IPS DF 4.7 (cell line): ENCODE data around the gene PXDN.
"Not testable (repeated sequence)": the region's sequence is repeated elsewhere in the genome, so short reads cannot be mapped to it uniquely, and the experiment has no call there.

Experiments used
- DNase-seq: peaks from one replicate; pipeline ENCODE4 v3.0.0-alpha.2; 2013; ENCODE audit warnings: low spot score; ENCODE audit errors: extremely low read depth

Gene PXDN, protein sequence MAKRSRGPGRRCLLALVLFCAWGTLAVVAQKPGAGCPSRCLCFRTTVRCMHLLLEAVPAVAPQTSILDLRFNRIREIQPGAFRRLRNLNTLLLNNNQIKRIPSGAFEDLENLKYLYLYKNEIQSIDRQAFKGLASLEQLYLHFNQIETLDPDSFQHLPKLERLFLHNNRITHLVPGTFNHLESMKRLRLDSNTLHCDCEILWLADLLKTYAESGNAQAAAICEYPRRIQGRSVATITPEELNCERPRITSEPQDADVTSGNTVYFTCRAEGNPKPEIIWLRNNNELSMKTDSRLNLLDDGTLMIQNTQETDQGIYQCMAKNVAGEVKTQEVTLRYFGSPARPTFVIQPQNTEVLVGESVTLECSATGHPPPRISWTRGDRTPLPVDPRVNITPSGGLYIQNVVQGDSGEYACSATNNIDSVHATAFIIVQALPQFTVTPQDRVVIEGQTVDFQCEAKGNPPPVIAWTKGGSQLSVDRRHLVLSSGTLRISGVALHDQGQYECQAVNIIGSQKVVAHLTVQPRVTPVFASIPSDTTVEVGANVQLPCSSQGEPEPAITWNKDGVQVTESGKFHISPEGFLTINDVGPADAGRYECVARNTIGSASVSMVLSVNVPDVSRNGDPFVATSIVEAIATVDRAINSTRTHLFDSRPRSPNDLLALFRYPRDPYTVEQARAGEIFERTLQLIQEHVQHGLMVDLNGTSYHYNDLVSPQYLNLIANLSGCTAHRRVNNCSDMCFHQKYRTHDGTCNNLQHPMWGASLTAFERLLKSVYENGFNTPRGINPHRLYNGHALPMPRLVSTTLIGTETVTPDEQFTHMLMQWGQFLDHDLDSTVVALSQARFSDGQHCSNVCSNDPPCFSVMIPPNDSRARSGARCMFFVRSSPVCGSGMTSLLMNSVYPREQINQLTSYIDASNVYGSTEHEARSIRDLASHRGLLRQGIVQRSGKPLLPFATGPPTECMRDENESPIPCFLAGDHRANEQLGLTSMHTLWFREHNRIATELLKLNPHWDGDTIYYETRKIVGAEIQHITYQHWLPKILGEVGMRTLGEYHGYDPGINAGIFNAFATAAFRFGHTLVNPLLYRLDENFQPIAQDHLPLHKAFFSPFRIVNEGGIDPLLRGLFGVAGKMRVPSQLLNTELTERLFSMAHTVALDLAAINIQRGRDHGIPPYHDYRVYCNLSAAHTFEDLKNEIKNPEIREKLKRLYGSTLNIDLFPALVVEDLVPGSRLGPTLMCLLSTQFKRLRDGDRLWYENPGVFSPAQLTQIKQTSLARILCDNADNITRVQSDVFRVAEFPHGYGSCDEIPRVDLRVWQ (N-terminal part only)

DNA sequence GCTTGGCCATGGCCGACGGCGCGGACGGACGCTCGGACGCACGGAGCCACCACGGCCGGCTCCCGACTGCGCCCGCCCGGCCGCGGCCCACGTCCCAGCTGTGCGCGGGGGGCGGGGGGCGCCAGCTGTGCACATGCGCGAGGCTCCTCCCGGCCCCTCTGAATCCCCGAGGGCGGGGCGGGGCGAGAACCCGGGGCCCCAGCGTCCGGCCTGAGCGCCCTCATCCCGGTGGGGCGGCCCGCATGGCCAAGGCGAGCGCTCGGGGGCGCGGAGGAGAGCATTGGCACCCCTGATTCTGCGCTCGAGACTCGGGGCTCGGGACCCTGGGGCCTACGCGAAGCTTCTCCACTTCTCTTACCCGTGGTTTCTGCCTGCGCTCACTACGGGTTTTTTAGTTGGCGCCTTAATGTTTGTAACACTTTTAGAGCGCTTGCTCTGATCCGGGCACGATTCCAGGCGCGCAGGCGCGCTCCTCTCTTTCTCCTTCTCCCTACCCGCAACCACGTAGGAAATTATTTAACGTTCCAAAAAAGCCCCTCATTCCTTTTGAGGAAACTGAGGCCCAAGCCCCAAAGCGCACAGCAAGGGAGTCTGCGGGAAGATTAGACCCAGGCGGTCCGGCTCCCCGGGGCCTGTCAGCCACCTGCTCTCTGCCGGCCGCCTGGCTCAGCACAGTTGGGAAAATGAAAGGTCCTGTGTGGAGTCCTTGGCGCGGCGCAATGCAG lies at the start of gene PXDN:
Gene PXDN, minus strand, starts transcription at position 70 of the 725 bp plus-strand sequence. Its CDS starts 60 bp downstream, at position 10.
- no peak for DNase-seq

DNA sequence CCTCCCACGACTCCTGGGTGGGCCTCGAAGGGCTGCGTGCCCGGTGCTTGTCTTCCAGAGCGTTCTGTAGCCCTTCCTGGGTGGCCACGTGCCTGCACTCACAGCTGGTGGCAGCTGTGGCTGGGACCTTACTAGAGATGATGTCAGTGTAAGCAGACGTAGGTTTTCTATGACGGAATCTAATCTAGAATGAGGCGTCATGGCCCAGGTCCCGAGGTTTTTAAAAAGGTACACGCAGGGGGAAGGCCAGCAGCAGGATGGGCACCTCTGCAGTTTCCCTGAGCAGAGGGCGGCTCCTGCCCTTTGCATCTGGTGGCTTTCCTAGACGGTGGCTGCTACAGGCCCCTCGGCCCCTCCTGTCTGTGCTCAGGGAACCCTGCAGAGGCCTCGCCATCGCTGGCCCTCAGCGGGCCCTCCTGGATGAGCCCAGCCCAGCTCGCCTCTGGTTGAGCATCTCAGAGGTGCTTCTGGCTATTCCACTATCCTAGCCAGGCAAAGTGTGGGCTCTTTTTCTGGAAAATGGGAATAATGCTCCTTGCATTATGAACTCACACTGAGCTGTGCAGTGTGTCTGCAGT lies 49.6 kb upstream of the PXDN start:
- DNase-seq: no peak

DNA sequence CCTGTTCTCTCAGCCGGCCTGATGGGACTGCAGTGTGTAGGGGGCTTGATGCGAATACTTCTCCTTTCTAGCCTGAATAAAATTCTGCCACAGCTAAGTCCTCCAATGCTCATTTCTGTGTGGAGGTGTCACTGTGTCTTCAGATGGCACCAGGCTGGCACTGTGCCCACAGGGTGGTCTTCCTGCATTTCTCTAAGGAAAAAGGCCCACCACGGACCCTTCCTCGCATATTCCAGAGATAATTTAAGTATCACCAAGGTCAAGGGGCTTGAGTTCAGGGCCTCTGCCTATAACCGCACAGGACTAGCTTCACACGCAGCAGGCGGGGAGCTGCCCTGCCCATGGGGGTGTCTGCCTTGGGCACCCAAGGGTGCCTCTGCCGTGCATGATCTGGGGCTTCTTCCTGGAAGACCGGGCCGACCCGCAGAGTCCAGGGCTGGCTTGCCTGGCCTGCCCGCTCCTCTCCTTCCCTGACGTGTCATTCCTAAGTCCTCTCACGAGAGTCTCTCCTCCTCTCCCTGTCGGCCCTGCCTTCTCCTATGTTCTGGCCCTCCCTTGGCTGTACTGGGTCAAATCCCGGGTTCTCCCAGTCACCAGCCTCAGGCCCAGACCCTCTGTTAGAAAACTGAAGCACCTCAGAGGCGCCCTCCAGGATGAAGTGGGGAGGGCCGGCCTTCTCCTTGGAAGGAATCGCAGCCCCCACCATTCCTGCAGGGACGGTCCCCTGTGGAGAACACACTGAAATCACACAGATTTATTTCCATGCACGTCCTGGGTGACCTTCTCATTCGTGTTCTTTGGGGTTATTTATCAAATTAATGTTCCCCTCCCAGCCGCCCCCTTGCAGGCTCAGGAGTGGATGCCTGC lies 48.9 kb upstream of the PXDN start:
- DNase-seq: no peak

DNA sequence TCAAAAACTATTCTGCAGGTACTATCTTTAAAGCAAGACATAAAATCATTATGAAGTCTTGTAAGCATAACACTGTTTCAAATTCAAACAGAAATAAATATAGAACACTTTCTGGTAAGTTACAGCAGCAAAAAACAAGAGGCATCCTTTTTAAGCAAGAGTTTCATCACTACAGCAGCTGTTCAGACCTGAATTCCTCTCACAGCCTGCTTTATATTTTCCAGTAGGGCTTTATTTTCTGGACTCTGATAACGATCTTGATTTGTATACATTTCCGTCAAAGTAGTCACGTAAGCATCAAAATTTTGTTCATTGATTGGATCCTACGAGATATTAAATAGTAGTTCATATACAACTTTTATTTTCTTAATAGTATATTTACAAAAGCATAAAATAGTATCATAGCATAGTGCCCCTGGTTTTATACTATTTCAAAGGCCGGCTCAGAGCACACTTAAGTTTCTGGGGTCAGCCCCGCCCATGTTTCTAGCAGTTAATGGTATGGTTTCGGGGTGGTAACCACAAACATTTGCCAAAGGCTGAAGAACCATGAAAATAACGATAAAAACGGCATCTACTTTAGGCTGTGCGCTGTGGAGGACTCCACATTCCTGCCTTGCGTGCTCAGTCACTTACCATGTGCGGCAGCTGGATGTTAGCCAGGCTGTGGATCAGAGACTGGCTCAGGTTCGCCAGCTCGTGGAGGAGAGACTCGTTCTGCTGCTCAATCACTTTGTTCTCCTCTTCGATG lies 47.5 kb upstream of the PXDN start:
- DNase-seq: no peak

DNA sequence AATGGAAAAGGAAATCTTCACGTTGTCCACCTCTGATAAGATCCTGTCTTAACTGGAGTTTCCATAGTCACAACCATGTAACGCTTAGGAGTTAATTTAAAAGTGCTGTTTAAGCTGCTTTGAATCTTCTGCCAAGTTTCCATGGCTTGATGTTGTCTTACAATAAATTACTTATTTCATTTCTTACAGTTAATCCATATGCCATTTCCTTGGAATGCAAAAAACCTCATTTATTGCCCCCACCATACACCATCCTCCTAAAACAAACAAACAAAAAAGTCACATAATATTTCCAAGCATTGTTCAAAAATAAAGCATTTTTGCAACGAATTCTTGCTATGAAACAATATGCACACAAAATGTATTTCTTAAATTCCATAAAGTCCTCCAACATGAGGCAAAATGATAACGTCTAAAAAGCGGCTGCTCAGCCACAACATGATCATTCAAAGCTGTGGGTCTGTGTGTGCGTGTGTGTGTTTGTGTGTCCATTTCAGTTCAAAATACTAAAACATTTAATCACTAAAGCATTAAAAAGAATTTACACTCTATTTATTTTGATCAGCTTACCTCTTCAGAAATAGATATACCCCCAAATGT lies 46.8 kb upstream of the PXDN start:
- no peak for DNase-seq

DNA sequence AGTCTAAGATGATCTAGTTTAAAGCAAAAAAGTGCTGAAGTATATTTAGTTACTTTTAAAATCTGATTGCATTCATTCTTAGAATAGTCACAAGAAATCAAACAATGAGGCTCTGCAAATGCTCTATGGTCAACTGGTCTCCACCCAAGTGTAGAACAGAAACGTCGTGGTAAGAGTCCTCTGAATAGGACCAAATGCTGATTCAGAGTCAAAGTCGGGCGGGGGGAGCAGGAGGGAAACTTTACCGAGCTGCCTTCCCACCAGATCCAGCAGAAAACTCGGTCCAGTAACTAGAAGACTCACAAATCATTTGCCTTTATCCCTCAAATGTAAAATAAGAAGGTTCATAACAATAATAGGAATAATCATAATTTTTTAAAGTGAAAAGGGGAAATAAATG lies 46.2 kb upstream of the PXDN start:
- DNase-seq: no peak

DNA sequence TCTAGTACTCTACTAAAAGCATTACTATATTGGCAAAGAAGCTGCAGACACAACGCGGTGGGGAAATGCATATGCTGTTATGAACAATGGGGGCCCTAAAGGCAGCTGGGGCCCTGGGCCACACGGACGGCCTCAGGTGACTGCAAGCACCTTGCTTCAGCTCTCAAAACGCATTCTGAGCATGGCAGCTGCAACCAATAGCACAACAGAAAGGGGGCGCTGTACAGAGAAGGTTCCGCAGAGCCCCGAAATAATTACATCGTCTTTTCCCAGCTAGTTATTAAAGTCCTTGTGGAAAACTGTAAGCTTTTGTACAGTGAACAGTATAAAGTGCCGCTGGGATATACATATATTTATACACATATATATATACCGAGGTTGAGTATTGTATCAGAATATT lies 45.3 kb upstream of the PXDN start:
- DNase-seq: no peak

DNA sequence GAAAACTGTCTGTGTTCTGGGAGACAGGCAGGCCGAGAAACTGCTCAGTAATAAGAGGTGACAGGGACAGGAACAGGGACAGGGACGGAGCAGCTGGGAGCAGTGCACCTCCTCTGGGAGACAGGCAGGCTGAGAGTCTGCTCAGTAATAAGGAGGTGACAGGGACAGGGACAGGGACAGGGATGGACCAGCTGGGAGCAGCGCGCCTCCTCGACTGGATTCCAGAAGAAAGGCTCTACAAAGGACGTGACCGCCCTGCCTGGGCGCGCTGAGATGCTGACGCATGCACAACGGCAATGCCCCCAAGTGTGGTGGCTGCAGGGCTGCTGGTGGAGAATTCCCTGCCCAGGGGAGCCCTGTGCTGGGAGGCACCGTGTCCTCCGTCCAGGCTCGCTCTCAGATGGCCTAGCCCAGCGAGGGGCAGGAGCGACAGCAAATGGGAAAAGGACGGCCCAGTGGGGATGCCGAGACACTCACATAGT lies 44.2 kb upstream of the PXDN start:
- DNase-seq: no peak

DNA sequence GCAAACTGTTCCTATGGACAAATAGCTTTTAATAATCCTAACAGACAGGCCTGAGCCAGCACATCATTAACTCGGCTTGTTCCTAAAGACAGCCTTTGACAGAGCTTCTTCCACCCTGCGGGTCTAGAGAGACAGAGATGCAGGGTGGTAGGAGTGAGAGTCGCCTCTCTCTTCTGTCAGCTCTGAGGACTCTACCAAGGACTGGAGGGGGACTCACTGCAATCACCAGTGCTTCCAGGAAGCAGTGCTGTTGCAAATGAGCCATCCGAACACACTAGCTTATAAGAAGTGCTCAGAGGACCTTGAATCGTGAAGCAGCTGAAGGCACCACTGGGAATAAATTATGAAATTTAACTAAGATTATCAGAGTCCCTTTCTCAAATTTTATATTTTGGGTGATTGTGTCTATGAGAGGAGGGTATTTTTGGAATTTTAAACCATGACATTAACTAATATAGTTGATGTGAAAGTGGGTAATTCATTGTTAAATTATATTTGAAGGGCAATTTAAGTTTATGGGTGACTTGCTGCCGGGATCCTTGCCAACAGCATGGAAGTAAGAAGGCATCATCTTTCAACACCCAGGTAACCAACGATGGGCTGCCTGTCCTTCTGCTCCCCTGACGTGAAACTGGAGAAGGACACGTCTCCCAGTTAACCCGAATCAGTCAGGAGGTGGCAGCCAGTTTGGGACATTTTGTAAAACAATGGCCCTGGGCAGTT lies 43.6 kb upstream of the PXDN start:
- DNase-seq: no peak

DNA sequence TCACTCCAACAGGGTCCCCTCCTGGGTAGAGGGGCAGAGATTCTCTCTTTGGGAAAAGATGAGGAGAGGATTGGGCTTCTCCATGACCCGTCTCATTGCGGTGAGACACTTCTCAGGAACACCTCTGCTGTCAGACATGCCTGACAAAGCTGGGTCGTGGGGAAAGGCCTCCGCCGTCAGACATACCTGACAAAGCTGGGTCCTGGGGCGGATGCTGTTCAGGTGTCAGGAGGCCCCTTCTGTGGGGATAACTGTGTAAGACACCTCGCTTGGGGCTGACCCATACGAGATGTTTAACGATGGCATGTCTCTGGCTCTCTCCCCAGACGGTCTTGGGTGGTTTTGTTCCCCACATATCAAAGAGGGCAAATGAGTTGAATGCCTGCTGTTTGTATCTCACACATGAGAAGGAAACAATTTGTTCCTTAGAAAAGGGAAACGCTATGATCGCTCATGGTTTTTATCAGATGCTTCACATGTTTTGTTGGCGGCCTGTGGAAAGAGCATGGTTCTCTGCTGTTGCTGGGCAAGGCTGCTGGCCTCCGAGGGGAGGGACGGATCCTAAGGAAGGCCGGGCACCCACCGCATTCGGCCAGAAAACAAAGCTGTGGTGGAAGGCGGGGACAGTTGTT lies 40.8 kb upstream of the PXDN start:
- DNase-seq: no peak

DNA sequence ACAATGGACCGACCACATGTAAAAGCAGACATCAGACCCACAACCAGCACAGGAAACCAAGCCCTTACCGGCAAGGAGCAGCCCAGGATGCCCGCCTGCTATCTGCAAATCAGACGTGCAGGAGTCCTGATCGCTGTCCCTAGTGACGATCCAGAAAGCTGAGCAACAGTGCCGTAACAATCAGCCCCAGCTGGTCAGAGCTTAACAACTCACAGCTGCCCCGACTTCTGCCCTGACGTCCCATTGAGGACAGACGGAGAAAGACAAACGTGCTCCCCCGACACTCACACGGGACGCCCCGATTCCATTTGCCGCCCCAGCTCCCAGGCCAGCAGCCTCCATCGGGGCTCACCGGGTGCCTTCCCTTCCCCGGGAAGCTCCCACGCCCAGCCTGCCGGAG lies 39.8 kb upstream of the PXDN start:
- DNase-seq: no peak

DNA sequence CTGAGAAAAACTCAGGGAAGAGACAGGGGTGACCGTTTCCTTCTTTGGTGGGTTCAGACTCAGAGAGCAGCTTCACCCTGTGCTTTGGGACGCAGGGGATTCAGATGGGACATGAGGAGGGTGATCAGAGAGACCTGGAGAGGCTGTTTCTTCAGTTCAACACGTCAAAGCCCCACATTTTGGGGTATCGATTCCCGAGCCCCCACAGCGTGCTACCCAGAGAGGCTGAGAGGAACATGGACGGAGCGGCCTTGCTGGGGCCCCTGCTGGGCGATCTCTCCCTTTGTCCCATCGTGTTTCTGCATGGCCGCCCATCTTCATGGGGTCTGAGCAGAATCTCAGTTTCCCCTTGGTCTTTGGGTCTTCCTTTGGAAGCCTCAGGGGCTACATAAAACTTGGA lies 38.2 kb upstream of the PXDN start:
- no peak for DNase-seq

DNA sequence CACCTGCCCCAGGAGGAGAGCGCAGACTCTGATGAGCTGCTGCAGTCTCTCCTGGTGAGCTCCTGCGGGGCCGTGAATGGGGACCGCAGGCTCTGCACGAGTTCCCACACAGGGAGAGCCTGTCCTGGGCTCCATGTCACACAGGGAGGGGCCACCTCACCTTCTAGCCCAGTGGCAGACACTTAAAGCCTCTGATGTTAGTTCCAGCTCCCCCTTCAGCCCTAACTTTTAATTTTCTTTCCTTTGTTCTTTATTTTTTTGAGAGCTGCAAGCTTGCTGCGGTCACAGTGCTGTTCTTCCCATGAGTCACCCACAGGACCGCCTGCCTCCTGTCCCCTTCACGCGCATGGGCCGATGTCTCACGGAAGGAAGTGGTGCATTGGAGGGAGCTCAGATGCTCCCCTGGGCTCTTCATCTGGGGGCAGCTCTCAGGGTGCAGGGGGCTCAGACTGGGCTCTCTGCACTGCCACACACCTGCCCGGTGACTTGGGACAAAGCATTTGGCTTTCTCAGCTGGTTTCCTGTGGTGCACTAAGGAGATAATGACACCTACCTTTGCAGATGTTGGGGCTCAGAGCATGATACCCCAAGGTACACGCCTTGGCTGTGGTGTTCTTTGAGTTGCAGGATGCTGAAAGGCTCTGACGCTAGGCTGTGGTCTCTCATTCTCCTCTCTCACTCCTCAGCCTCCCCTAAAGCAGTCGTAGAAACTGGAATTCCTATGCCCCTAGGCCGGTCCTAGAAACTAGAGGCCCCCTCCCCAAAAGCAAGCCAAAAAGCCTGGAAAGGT lies 37.2 kb upstream of the PXDN start:
- DNase-seq: no peak

DNA sequence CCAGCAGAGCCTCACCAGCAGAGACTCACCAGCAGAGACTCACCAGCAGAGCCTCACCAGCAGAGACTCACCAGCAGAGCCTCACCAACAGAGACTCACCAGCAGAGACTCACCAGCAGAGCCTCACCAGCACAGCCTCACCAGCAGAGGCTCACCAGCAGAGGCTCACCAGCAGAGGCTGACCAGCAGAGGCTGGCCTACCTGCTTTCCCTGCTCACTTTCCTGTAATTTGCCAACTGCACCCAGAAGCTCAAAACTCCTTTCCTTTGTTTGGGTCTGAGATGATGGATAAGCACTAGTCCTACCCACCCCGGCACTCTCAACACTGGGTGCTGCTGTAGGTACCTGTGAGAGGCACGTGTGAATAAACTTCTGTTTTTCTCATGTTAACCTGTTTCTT lies 36.4 kb upstream of the PXDN start:
- DNase-seq: no peak

DNA sequence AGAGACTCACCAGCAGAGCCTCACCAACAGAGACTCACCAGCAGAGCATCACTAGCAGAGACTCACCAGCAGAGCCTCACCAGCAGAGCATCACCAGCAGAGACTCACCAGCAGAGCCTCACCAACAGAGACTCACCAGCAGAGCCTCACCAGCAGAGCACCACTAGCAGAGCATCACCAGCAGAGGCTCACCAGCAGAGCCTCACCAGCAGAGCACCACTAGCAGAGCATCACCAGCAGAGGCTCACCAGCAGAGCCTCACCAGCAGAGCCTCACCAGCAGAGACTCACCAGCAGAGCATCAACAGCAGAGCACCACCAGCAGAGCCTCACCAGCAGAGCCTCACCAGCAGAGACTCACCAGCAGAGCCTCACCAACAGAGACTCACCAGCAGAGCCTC lies 35.7 kb upstream of the PXDN start:
- DNase-seq: not testable (repeated sequence)

DNA sequence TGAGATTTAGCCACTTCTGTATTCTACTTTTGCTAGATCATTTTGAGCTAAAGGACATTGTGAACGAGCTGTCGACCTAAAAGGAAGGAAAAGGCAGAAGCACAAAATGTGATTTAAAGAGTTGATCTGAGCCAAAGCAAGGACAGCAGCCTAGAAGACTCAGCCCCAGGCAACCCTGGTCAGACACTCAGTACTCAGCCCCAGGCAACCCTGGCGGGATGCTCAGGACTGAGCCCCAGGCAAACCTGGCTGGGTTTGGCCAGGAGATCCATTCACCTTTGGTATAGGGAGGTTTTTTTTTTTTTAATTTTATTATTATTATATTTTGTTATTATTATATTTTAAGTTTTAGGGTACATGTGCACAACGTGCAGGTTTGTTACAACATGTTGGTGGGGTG lies 34.3 kb upstream of the PXDN start:
- DNase-seq: no peak
